MCF 10A (cell line): ENCODE data around the gene ZMIZ1. TPM values are rescaled to one million over a fixed set of nuclear protein-coding genes. Genes with fewer than 3 reads are reported as not detected.

ENCODE experiments used
- BruUV-seq: library from RNA; stranded (reverse); fragments of 400-500 nt; replicated peaks from 2 replicates; lab custom pipeline; 2021; lab: Mats Ljungman, UMichigan
- CTCF ChIA-PET: fragments of 300-600 bp; sonication (Branson Sonifier 250); formaldehyde crosslinking; extraction: SDS; loops from one replicate; lab custom pipeline; 2021; ENCODE audit warnings: antibody characterized with exemption, inconsistent platforms; lab: Yijun Ruan, JAX
- POLR2A ChIA-PET: fragments of 300-600, 350-650 bp; sonication (Branson Sonifier 250); formaldehyde crosslinking; extraction: SDS; loops from one replicate; lab custom pipeline; 2020; ENCODE audit warnings: antibody characterized with exemption, inconsistent platforms; lab: Yijun Ruan, JAX
- DNase-seq: peaks from one replicate; pipeline ENCODE4 v3.0.0-alpha.2; 2018; ENCODE audit not compliant: unreplicated experiment
- H3K27ac Mint-ChIP-seq: one replicate; pipeline ENCODE4 v1.8.0; 2022; ENCODE audit warnings: mild to moderate bottlenecking, low read depth, mixed read lengths; ENCODE audit not compliant: unreplicated experiment
- H3K27me3 Mint-ChIP-seq: one replicate; pipeline ENCODE4 v1.8.0; 2022; ENCODE audit warnings: mixed read lengths; ENCODE audit not compliant: insufficient read depth, unreplicated experiment
- H3K36me3 Mint-ChIP-seq: one replicate; pipeline ENCODE4 v1.8.0; 2022; ENCODE audit warnings: mild to moderate bottlenecking, moderate library complexity, mixed read lengths; ENCODE audit not compliant: insufficient read depth, unreplicated experiment
- H3K4me1 Mint-ChIP-seq: one replicate; pipeline ENCODE4 v1.8.0; 2022; ENCODE audit warnings: mixed read lengths; ENCODE audit not compliant: insufficient read depth, unreplicated experiment
- H3K4me3 Mint-ChIP-seq: one replicate; pipeline ENCODE4 v1.8.0; 2022; ENCODE audit warnings: mild to moderate bottlenecking, moderate library complexity, mixed read lengths; ENCODE audit not compliant: unreplicated experiment
- H3K9me3 Mint-ChIP-seq: one replicate; pipeline ENCODE4 v1.8.0; 2022; ENCODE audit warnings: mixed read lengths; ENCODE audit not compliant: unreplicated experiment
- CTCF ChIP-seq: fragments of 200-600 bp; IDR thresholded peaks from one replicate; pipeline ENCODE4 v1.8.0; 2022; ENCODE audit warnings: antibody characterized with exemption, mild to moderate bottlenecking; ENCODE audit not compliant: unreplicated experiment
- intact Hi-C: fragments of 100-400 bp; cut with micrococcal nuclease; formaldehyde crosslinking; loops from 2 replicates; pipeline ENCODE4 v1.14.1; 2022
- total RNA-seq: library from RNA; stranded (reverse); gene quantifications from 2 replicates; pipeline ENCODE4 v1.2.3, GENCODE V29; 2022

The ZMIZ1 gene
- total RNA-seq, 1 experiment from 2014 or later, result 15.5 TPM

GRCh38 chr10:79167537-79167936, 98.8 kb downstream of the ZMIZ1 start:
- peaks cover 13% of the 10 kb centered on the region for H3K36me3 Mint-ChIP-seq
- ChIA-PET POLR2A (no interaction called here), CTCF (interaction anchor here (0.8 kb wide), 1 partner anchor 743 kb away, joined by 3 read pairs; no protein-coding TSS in a partner anchor)
- no TSS peak for BruUV-seq
- H3K9me3 Mint-ChIP-seq, result no peaks in the 10 kb centered on the region
- no peak overlapping the region for H3K4me3 Mint-ChIP-seq
- no peak for TF ChIP-seq CTCF
- H3K27me3 Mint-ChIP-seq, result no peaks in the 10 kb centered on the region
- intact Hi-C loops, result no loop called here
- H3K27ac Mint-ChIP-seq, result no peak overlapping the region
- peaks cover 9% of the 10 kb centered on the region for H3K4me1 Mint-ChIP-seq
- DNase-seq, result no peak

- Mint-ChIP-seq H3K4me3 (no peak overlapping the region), H3K4me1 (peaks cover 2% of the 10 kb centered on the region), H3K9me3 (no peaks in the 10 kb centered on the region), H3K27ac (no peak overlapping the region), H3K27me3 (no peaks in the 10 kb centered on the region), H3K36me3 (peaks cover 13% of the 10 kb centered on the region)
- ChIA-PET CTCF (interaction anchor here (0.7 to 0.8 kb wide), 2 partner anchors 744 to 1054 kb away, joined by 3 read pairs; no protein-coding TSS in a partner anchor), POLR2A (no interaction called here)
- no peak for DNase-seq
- intact Hi-C loops, result no loop called here
- TF ChIP-seq CTCF, result no peak
- BruUV-seq, result no TSS peak
Observed at GRCh38 chr10:79168210-79168609, 99.4 kb downstream of the ZMIZ1 start.

GRCh38 chr10:79170226-79170752, 101.5 kb downstream of the ZMIZ1 start:
- intact Hi-C loops, result no loop called here
- CTCF ChIA-PET, result interaction anchor here (1.4 kb wide), 1 partner anchor 26 kb away, joined by 3 read pairs; no protein-coding TSS in a partner anchor
- no TSS peak for BruUV-seq
- DNase-seq, result no peak
- no peak for TF ChIP-seq CTCF
- Mint-ChIP-seq H3K4me1 (peaks cover 5% of the 10 kb centered on the region), H3K27me3 (no peaks in the 10 kb centered on the region), H3K4me3 (no peak overlapping the region), H3K36me3 (peaks cover 13% of the 10 kb centered on the region), H3K27ac (no peak overlapping the region), H3K9me3 (no peaks in the 10 kb centered on the region)
- POLR2A ChIA-PET, result no interaction called here

- H3K4me3 Mint-ChIP-seq, result no peak overlapping the region
- H3K27ac Mint-ChIP-seq, result no peak overlapping the region
- H3K9me3 Mint-ChIP-seq, result no peaks in the 10 kb centered on the region
- ChIA-PET POLR2A (no interaction called here), CTCF (no interaction called here)
- intact Hi-C loops, result no loop called here
- no peak for DNase-seq
- no TSS peak for BruUV-seq
- TF ChIP-seq CTCF, result no peak
- no peaks in the 10 kb centered on the region for H3K27me3 Mint-ChIP-seq
- H3K36me3 Mint-ChIP-seq, result peaks cover 13% of the 10 kb centered on the region
- peaks cover 7% of the 10 kb centered on the region for H3K4me1 Mint-ChIP-seq
Observed at GRCh38 chr10:79170993-79171392, 102.2 kb downstream of the ZMIZ1 start.
